H7 (cell line): ENCODE measurements around the gene PRR23B. TPM values are rescaled to one million over a fixed set of nuclear protein-coding genes. Genes with fewer than 3 reads are reported as not detected.
"Not testable (repeated sequence)": the region's sequence is repeated elsewhere in the genome, so short reads cannot be mapped to it uniquely, and the experiment has no call there.

Source experiments
- DNase-seq: peaks from one replicate; pipeline ENCODE4 v3.0.0; 2012
- H3K27me3 ChIP-seq: 2 replicates; pipeline ENCODE4 v1.6.0; 2011; ENCODE audit warnings: mild to moderate bottlenecking, low read length; ENCODE audit not compliant: control insufficient read depth, insufficient read depth
- H3K36me3 ChIP-seq: replicated peaks from 2 replicates; pipeline ENCODE4 v1.5.1; 2011; ENCODE audit warnings: low read length; ENCODE audit not compliant: control insufficient read depth, insufficient read depth
- H3K4me3 ChIP-seq: 2 replicates; pipeline ENCODE4 v1.5.1; 2011; ENCODE audit warnings: low read depth, mild to moderate bottlenecking, control low read depth, low read length, moderate library complexity; ENCODE audit not compliant: insufficient read depth
- total RNA-seq: library from RNA; depleted of rRNA; stranded (reverse); fragments of >200 nt; shearing (Covaris generic); gene quantifications from 2 replicates; pipeline ENCODE4 v1.2.3, GENCODE V29; 2014; rRNA removed

Gene PRR23B
- total RNA-seq: not detected in 2 replicates

DNA sequence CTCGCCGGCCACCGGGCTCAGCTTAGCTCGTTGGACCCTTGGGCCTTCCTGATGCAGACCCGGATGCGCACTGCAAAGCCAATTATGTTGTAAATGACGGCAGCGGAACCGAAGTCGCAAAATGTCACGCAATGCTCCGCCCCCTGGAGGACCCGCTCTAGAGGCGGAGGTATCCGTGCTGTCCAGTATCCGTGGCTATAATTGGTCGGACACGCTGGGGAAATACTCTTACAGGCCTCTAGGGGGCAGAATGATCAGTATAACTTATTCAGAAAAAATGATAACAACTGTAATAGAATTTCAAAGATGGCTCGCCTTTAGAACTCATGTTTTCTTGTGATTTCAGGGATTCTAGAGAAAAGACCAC lies at the start of gene PRR23B:
Gene PRR23B, minus strand, starts transcription at position 59 of the 367 bp plus-strand sequence. CDS start 265 bp downstream, outside the sequence.
- peak; percentile 73 for DNase-seq
- Histone ChIP-seq H3K36me3 (no peaks in the 10 kb centered on the region), H3K27me3 (no peaks in the 10 kb centered on the region), H3K4me3 (no peak within 1 kb of the TSS)

DNA sequence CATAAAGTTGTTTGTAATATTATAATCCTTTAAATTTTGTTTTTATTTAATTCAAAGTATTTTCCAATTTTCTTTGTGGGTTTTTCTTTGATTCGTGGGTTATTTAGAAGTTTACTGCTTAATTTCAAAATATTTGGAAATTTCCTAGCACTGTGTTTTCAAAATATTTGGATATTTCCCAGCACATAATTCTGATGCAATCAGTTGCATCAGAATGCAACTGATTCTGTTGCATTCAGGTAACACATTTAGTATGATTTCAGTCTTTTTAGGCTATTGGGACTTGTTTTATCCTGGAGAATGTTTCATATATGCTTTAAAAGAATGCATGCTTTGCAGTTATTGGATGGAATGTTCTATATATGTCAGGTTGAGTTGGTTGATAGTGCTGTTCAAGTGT lies 42.2 kb upstream of the PRR23B start:
- Histone ChIP-seq H3K4me3 (no peak overlapping the region), H3K27me3 (no peaks in the 10 kb centered on the region), H3K36me3 (no peaks in the 10 kb centered on the region)
- no peak for DNase-seq

DNA sequence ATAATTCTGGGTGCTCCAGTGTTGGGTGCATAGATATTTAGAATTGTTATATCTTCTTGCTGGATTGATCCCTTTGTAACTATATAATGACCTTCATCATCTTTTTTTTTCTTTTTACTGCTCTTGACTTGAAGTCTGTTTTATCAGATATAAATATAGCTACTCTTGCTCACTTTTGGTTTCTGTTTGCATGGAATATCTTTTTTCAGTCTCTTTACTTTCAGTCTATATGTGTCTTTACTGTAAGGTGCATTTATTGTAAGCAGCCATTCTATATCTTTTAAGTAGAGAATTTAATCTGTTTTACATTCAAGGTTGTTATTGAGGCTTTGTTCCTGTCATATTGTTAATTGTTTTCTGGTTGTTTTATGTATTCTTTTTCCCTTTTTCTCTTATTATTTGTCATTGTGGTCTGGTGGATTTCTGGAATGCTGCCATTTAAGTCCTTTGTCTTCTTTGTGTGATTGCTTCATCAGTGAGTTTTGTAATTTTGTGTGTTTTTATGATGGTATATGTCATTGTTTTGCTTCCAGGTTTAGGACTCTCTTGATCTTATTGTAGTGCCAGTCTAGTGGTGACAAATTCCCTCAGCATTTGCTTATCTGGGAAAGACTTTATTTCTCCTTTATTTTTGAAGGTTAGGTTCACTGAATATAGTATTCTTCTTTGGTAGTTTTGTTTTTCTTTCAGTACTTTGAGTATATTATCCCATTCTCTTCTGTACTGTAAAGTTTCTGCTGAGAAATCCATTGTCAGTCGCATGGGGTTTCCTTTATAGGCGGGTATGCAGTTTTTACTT lies 32.3 kb upstream of the PRR23B start:
- DNase-seq: no peak
- H3K27me3 ChIP-seq: no peaks in the 10 kb centered on the region

DNA sequence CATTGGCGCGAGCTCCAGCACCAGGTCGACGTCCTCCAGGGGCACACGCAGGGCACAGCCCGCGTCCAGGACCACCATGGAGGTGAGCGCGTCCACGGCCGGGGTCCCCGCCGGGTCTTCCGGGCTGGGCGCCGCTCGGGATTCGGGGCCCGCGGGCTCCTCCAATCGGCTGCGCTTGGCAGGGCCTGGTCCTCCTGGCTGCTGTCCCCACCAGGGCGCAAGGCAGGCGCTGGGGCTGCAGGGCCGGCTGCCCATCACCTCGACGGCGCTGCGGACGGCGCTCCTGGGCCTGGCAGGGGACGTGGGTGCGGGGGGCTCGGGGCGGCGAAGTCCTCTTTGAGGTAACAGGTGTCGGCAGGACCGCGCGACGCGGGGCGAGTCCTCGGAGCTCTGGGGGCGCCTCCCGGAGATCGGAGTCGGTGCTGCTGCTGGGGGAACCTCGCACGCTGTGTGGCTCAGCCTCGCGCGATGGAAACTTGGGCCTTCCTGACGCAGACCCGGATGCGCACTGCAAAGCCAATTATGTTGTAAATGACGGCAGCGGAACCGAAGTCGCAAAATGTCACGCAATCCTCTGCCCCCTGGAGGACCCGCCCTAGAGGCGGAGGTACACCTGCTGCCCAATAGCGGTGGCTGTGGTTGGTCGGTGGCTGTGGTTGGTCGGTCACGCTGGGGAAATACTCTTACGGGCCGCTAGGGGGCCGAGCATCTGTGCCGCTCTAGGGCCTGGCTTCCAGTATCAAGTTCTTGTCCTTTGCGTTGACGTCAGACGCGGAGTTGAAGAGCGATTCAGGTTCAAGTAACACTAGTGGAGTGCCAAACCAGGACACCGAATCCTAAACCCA lies 23.9 kb upstream of the PRR23B start, which contains the start of gene PRR23C:
Gene PRR23C, minus strand, starts transcription at position 527 of the 845 bp plus-strand sequence. Its CDS starts 272 bp downstream, at position 255.
- peak; percentile 49 for DNase-seq
- Histone ChIP-seq H3K4me3 (no peak within 1 kb of the TSS), H3K27me3 (no peaks in the 10 kb centered on the region), H3K36me3 (no peaks in the 10 kb centered on the region)

More for the DNA sequence above, 32.3 kb upstream of the PRR23B start:
- H3K4me3 ChIP-seq: no peak overlapping the region
- no peaks in the 10 kb centered on the region for H3K36me3 ChIP-seq

DNA sequence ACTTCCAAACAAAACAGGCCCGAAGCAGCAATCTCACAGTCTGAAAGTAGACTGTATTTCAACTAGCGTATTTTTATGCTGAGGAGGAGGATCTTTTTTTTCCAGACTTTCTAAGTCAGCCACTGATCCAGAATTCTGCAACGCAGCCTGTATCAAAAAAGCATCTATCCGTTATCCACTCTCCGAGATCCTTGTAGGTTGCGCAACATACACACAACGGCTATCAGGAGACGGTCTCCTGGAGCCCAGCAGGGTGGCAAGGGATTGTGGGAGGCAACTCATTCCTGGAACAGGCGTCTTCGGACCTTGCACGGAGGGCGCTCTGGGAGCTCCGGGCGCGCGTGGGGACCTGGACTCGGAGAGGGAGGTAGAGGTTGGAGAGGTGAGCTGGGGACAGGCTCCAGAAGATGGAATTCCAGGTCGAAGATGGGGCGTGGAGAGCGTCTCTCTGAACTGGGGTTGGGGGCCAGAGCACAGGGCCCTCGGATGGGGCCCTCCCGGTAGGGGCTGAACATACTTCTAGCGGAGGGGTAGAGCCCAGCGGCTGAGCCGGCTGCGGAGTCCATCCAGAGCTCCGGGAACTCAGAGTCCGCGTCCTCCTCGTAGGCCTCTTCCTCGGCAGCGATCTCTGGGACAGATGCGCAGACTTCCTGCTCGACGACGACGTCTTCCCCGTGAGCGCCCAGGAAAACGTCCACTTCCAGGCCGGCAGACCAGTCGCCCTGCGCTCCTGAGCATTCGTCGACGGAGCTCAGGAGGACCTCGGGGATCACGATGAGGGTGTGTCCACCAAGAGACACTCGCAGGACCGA lies 23.0 kb upstream of the PRR23B start:
- Histone ChIP-seq H3K27me3 (no peaks in the 10 kb centered on the region), H3K4me3 (no peak overlapping the region)
- no peak for DNase-seq

DNA sequence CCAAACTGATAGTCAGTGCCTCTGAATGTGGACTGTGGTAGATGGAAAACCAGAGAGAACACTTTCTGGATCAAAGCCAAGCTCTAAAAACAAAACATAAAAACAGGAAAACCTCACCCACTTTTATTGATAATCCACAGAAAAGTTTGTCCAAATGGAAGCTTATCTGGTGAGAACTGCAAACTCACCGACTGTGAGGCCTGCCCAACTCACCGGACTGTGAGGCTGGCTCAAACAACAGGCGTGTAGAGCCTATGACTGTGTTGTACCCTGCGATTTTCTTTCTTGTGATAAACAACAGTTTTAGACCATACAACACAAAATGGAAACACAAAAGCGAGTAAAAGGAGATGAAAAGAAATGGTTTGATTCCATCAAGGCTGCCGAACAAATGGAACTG lies 16.8 kb upstream of the PRR23B start:
- Histone ChIP-seq H3K36me3 (no peaks in the 10 kb centered on the region), H3K27me3 (no peaks in the 10 kb centered on the region), H3K4me3 (no peak overlapping the region)
- DNase-seq: no peak

More for the DNA sequence above, 23.0 kb upstream of the PRR23B start:
- no peaks in the 10 kb centered on the region for H3K36me3 ChIP-seq

DNA sequence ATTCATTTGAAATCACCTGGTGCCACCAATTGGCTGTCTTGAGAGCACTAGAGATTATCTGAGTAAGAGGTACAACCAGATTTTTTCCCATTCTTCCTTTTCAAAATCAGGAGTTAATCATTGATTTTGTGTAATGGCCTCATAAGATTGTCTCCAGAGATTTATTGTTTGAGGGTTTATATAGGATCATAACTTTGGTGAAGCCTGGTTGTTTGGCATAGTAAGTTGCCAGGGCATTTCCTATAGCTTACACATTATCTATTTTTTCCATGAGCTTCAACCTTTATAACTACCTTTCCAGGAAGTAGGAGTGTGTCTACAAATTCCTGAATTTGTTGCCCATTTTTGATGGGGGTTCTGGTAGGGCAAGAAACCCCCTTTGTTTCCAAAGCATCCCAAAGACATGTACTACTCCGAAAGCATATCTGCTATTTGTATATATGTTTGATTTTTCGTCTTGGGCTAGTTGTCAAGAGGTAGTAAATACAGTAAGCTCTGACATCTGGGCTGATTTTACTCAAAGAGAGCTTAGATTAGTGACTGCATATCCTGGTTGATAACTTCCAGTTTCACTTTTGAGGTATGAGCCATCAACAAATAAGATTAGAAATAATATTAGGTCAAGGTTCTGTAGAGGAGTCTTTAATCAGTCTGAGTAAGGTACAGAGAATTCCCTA lies 11.7 kb upstream of the PRR23B start:
- H3K4me3 ChIP-seq: no peak overlapping the region
- H3K36me3 ChIP-seq: no peaks in the 10 kb centered on the region
- H3K27me3 ChIP-seq: no peaks in the 10 kb centered on the region
- no peak for DNase-seq

DNA sequence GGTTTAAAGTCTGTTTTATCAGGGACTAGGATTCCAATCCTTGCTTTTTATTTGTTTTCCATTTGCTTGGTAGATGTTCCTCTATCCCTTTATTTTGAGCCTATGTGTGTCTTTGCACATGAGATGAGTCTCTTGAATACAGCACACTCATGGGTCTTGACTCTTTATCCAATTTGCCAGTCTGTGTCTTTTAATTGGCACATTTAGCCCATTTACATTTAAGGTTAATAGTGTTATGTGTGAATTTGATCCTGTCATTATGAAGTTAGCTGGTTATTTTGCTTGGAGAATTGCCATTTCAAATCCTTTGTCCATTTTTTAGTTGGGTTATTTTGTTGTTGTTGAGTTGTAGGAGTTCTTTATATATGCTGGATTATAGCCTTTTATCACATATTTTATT lies 9.8 kb upstream of the PRR23B start:
- not testable (repeated sequence) for H3K4me3 ChIP-seq, H3K36me3 ChIP-seq, DNase-seq, H3K27me3 ChIP-seq

DNA sequence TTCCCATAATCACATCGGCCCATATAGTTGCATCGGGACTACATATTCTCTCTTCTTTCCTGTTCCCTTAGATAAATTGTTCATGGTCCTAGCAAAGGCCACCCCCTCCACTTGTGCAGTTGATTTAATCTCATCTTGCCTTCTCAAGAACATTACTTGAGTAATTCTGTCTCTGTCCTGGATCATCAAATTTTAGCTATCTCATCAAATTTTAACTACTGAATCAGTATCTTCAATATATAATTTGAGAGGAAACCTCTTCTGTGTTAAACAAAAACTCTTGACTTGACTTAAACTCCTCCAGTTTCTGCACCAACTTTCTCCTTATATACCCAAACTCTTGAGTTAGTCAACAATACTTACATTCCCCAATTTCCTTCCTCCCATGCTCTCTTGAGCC lies 4.2 kb upstream of the PRR23B start:
- Histone ChIP-seq H3K4me3 (no peak overlapping the region), H3K27me3 (no peaks in the 10 kb centered on the region), H3K36me3 (no peaks in the 10 kb centered on the region)
- no peak for DNase-seq

DNA sequence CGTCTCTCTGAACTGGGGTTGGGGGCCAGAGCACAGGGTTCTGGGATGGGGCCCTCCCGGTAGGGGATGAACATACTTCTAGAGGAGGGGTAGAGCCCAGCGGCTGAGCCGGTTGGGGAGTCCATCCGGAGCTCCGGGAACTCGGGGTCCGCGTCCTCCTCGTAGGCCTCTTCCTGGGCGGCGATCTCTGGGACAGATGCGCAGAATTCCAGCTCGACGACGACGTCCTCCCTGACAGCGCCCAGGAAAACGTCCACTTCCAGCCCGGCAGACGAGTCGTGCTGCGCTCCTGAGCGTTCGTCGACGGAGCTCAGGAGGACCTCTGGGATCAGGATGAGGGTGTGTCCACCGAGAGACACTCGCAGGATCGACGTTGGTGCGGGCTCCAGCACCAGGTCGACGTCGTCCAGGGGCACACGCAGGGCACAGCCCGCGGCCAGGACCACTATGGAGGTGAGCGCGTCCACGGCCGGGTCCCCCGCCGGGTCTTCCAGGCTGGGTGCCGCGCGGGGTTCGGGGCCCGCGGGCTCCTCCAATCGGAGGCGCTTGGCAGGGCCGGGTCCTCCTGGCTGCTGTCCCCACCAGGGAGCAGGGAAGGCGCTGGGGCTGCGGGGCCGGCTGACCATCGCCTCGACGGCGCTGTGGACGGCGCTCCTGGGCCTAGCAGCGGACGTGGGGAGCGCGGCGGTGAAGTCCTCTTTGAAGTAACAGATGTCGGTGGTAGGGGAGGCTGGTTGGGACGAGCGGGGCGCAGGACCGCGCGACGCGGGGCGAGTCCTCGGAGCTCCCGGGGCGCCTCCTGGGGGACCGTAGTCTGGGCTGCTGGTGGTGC lies 474 bp downstream of the PRR23B start:
- no peak overlapping the region for H3K4me3 ChIP-seq
- DNase-seq: no peak
- no peaks in the 10 kb centered on the region for H3K27me3 ChIP-seq
- H3K36me3 ChIP-seq: no peaks in the 10 kb centered on the region

DNA sequence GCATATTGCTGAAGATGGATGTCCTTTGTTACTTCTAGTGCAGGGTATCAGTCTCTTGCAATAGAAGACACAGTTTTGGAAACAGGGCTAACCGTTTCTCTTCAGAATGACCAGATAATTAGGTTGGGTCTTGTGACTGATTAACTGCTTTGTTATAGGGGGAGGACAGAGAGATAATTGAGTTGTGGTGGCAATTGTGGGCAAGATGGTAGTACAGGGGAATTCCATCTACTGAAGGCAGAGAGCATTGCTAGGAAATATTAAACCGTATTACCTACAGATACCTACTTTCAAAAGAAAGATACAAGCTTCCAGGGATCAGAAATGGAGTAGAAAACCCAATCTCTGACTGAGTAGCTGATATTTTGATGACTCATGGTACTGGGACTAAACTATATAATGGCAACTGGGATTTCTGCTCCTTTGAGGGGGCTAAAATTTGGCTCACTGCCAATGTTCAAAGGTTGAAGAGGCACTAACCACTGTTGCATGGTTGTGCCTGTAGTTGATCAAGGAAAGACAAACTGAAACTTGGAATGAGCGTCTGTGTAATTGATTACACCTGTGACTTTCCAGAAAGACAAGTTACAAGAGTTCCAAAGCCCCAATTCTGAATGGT lies 4.2 kb downstream of the PRR23B start:
- no peak for DNase-seq
- Histone ChIP-seq H3K36me3 (no peaks in the 10 kb centered on the region), H3K4me3 (no peak overlapping the region), H3K27me3 (no peaks in the 10 kb centered on the region)

DNA sequence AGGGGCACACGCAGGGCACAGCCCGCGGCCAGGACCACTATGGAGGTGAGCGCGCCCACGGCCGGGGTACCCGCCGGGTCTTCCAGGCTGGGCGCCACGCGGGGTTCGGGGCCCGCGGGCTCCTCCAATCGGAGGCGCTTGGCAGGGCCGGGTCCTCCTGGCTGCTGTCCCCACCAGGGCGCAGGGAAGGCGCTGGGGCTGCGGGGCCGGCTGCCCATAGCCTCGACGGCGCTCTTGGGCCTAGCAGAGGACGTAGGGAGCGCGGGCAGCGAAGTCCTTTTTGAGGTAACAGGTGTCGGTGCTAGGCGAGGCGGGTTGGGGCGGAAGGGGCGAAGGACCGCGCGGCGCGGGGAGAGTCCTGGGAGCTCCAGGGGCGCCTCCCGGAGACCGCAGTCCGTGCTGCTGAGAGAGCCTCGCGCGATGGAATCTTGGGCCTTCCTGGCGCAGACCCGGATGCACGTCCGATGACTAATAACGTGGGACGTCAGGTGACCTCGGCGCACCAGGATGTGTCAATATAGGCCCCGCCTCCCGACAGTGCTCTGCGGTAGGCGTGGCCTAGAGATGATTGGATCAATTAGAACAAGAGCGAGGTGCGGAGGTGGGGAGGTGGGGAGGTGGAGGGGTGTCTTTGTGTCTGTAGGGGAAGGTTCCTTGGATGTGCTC lies 14.5 kb downstream of the PRR23B start, which contains the start of gene PRR23A:
Gene PRR23A, minus strand, starts transcription at position 218 of the 666 bp plus-strand sequence. Its CDS starts 0 bp downstream, at position 218.
- Histone ChIP-seq H3K27me3 (no peaks in the 10 kb centered on the region), H3K4me3 (no peak within 1 kb of the TSS), H3K36me3 (no peaks in the 10 kb centered on the region)
- no peak for DNase-seq
